ENCODE data around the gene DNAAF9.
"Not testable (repeated sequence)": the region's sequence is repeated elsewhere in the genome, so short reads cannot be mapped to it uniquely, and the experiment has no call there.

GRCh38 chr20:3418161-3418560 is 10.7 kb upstream of the DNAAF9 start:
- not testable (repeated sequence) for TF ChIP-seq CTCF (conservative IDR thresholded peaks at IDR 0.05 in 1 of 2, IDR thresholded peaks at IDR 0.05 in 1 of 2; ENCODE audit: extremely low read depth in 1 of 2, insufficient read depth in 1 of 2, low read depth in 1 of 2, low read length in 2 of 2); EZH2 (IDR thresholded peaks at IDR 0.05; ENCODE audit: borderline replicate concordance, low read length)

All from mammary epithelial cell (primary cell).